Body of pancreas (tissue), 4 donors: Measurements from ENCODE around the gene SEC22C.

Experiments
- CTCF ChIP-seq, 7 experiments: fragments of 450-650 bp in 4 of 7; fragments of 200-600 bp in 3 of 7; sonication (generic) in 3 of 7; IDR thresholded peaks; one replicate each; pipeline ENCODE4 v1.5.1; 2016 to 2019; ENCODE audit warnings: antibody characterized with exemption in 7 of 7
- POLR2A ChIP-seq, 3 donors: fragments of 450-650 bp; IDR thresholded peaks; one replicate each; pipeline ENCODE4 v1.6.1; 2016; ENCODE audit warnings: antibody characterized with exemption in 3 of 3, mild to moderate bottlenecking in 2 of 3

GRCh38 chr3:42556089-42556632 lies 25.6 kb downstream of the SEC22C start:
- TF ChIP-seq CTCF (IDR thresholded peaks at IDR 0.05), result no peak
- no peak for TF ChIP-seq POLR2A (IDR thresholded peaks at IDR 0.05)
